Urinary bladder (tissue), 4 donors: ENCODE results near the gene ZNF622. TPM values are rescaled to one million over a fixed set of nuclear protein-coding genes. Genes with fewer than 3 reads are reported as not detected.
A peak's percentile ranks its signal among the peaks of the same experiment; 100 is the strongest.
"Not testable (repeated sequence)": the region's sequence is repeated elsewhere in the genome, so short reads cannot be mapped to it uniquely, and the experiment has no call there.

ENCODE experiments used
- DNase-seq: peaks from one replicate; pipeline ENCODE4 v3.0.0-alpha.2; 2015; ENCODE audit errors: extremely low spot score
- H3K27ac ChIP-seq: one replicate; pipeline ENCODE4 v1.5.1; 2013; ENCODE audit warnings: low read depth, mild to moderate bottlenecking, moderate library complexity
- H3K36me3 ChIP-seq: one replicate; pipeline ENCODE4 v1.6.1; 2013; ENCODE audit warnings: mild to moderate bottlenecking, moderate library complexity; ENCODE audit not compliant: insufficient read depth
- H3K4me1 ChIP-seq: one replicate; pipeline ENCODE4 v1.6.1; 2013; ENCODE audit warnings: mild to moderate bottlenecking, moderate library complexity; ENCODE audit not compliant: insufficient read depth
- H3K4me3 ChIP-seq: one replicate; pipeline ENCODE4 v1.5.1; 2013; ENCODE audit warnings: low read depth, low read length
- WGBS: extraction: QIAGEN DNeasy Blood & Tissue Kit; methylation state at CpG from one replicate; pipeline ENCODE4 v1.1.7; 2013; 5-methylcytosine and 5-hydroxymethylcytosine counted together
- polyA plus RNA-seq: library from polyadenylated mRNA; stranded (reverse); fragments of 200-250 nt; gene quantifications from one replicate; pipeline ENCODE4 v1.2.3, GENCODE V29; 2013
- total RNA-seq: library from RNA; depleted of rRNA; stranded (reverse); fragments of >200 nt; gene quantifications from one replicate; pipeline ENCODE4 v1.2.3, GENCODE V29; 2014
- donor health status: healthy with polysubstance abuse.
- donor health status: healthy.

Gene ZNF622
- total and polyA plus RNA-seq, 2 donors = 18.1 to 31.4 TPM

DNA sequence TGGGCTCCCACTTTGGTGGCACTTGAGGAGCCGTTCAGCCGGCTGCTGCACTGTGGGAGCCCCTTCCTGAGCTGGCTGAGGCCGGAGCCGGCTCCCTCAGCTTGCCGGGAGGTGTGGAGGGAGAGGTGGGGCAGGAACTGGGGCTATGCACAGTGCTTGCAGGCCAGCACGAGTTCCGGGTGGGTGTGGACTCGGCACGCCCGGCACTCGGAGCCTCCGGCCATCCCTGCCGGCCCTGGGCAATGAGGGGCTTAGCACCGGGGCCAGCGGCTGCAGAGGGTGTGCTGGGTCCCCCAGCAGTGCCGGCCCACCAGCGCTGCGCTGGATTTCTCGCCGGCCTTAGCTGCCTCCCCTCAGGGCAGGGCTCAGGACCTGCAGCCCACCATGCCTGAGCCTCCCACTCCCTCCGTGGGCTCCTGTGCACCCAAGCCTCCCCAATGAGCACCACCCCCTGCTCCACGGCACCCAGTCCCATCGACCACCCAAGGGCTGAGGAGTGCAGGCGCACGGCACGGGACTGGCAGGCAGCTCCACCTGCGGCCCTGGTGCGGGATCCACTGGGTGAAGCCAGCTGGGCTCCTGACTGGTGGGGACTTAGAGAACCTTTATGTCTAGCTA lies 29.4 kb downstream of the ZNF622 start:
- WGBS = 90% methylated on average over 28 of the region's 28 CpGs

DNA sequence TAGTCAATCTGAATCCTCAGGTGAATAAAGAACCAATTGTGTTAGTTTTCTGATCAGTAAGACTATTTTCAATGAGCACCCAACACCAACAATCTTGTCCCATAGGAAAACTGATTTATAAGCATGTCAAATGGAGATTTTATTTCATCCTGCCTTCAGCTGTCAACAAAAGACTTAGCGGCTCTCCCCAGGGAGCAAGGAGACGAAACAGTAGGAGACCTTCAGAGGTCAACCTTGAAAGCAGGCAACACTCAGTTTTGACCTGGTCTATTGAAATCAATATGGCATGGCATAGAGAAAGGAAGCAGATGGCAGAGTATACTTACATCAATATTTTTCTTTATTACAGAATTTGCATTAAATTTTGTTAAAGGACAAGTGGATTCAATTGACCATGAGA lies 34.1 kb downstream of the ZNF622 start:
- Histone ChIP-seq H3K4me3 (no peak overlapping the region), H3K36me3 (no peaks in the 10 kb centered on the region), H3K4me1 (no peaks in the 10 kb centered on the region), H3K27ac (no peak overlapping the region)
- 64% methylated on average over 2 of the region's 2 CpGs for WGBS
- no peak for DNase-seq

More for the DNA sequence above, 29.4 kb downstream of the ZNF622 start:
- not testable (repeated sequence) for H3K4me1 ChIP-seq, H3K27ac ChIP-seq, DNase-seq, H3K4me3 ChIP-seq, H3K36me3 ChIP-seq

DNA sequence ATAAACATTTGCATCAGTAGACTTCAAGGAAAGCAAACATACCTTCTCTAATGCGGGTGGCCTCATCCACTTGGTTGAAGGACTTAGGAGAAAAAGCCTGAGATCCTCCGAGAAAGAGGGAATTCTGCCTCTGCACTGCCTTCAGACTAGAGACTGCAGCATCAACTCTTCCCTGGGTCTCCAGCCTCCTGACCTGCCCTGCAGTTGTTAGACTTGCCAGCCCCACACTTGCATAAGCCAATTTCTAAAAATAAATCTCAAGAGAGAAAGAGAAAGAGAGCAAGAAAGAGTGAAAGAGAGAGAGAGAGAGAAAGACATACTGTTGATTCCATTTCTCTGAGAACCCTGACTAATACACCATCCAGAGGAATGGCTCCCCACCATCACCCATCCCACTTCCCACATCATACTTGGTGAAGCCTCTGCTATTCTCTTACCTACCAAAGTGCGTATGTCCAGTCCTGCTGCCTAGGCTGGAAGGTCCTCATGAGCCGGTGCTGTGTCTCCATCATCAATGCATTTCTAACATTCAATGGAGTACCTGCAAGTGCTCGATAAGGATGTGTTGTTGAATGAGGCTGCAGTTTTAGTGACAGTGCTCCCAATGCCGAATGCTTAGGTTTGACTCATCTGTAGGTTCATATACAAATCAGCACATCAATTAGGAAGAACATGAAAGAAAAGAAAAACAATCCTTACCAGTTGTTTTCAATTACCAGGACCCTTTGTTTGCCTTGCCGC lies 35.1 kb downstream of the ZNF622 start:
- 86% methylated on average over 7 of the region's 7 CpGs for WGBS

DNA sequence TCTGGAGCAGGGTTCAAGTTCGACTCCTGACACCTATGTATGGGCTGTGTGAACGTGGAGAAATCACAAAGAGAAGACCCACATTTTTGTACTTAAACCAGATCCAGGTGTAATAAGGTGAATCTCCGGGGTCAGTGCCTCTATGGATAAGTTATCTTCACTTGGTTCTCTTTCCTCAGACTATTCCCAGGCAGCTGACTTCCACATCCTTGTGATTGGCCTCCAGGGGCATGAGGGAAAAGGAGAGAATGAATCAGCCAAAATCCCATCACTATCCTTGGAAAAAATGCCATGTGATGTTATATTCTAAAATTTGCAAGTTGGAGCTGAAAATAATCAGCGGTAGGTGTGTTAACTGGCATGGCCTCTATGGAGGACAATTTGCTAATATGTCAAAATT lies 37.2 kb downstream of the ZNF622 start:
- 81% methylated on average over 4 of the region's 4 CpGs for WGBS
- Histone ChIP-seq H3K4me1 (no peaks in the 10 kb centered on the region), H3K4me3 (no peak overlapping the region), H3K36me3 (no peaks in the 10 kb centered on the region), H3K27ac (no peak overlapping the region)
- DNase-seq = no peak

More for the DNA sequence above, 35.1 kb downstream of the ZNF622 start:
- Histone ChIP-seq H3K36me3 (no peaks in the 10 kb centered on the region), H3K27ac (no peak overlapping the region), H3K4me3 (no peak overlapping the region), H3K4me1 (no peaks in the 10 kb centered on the region)
- DNase-seq = no peak

DNA sequence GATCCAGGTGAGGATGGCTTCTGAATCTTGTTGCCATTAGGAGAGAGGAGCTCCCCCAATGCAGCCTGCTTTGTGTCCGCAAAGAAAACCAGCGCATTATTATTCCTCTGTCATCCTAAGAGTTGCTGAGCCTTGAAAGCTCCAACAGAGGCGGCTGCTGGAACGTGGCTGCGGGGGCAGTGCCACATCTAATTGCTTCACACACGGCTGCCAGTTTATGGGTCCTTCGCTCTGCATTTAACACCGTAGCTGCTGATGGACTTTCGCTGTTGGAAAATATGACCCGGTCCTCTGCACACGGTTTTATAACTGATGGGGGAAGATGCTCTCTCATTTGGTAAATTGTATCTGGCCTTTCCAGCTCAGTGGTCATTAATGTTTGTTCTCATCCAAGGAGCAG lies 38.0 kb downstream of the ZNF622 start:
- Histone ChIP-seq H3K36me3 (no peaks in the 10 kb centered on the region), H3K27ac (no peak overlapping the region), H3K4me1 (no peaks in the 10 kb centered on the region), H3K4me3 (no peak overlapping the region)
- DNase-seq = no peak
- WGBS = 27% methylated on average over 11 of the region's 11 CpGs

DNA sequence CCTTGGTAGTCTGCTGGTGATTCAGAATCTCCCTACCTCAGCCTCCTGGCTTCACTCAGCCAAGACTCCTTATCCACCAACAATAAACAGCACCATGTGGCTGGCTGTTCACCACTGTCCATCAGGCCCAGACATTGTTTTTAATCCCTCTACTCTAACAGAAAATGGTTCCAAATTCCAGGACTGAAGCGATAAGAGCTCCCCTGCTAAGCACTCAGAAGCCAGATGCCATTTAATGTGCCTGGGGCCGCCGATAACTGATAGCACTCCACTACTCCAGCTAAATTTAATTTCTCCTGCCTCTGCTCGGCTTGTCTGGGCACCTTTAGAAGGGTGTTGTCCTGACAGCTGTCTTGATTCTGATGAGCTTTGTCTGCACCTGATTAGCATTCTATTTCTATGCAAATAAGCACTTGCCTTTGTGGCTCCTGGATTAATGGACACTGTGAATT lies 47.1 kb downstream of the ZNF622 start:
- 24% methylated on average over 4 of the region's 4 CpGs for WGBS
- Histone ChIP-seq H3K27ac (no peak overlapping the region), H3K4me1 (no peaks in the 10 kb centered on the region), H3K36me3 (no peaks in the 10 kb centered on the region), H3K4me3 (no peak overlapping the region)
- peak; percentile 20 for DNase-seq

DNA sequence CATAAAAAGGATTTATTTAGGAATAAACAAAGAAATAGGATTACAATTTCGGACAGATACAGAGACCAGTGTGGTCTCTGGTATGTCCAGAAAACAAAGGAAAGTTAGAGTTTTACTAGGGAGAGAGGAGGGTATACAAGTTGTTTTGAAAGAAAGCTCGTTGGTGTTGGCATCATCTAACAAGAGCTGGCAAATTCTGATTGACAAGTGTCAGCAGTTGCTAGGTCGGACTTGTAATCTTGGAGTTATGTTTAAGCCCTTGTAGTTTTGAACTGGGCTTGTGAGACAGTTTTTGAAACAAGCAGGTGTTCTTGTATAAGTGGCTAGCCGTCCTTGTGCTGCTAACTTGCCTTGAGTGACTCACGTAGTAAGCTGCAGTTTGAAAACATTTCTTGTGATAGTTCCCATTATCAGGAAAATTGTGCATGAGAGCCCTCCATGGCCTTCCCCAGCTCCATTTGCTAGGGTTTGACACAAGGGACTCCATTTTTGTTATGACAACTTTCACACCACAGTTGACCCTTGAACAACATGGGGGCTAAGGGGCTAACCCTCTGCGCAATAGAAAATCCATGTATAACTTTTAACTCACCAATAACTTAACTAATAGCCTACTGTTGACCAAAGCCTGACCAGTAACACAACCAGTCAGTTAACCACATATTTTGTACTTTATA lies 48.1 kb downstream of the ZNF622 start:
- WGBS = 85% methylated on average over 6 of the region's 6 CpGs
- no peak overlapping the region for H3K4me3 ChIP-seq
- DNase-seq = no peak

DNA sequence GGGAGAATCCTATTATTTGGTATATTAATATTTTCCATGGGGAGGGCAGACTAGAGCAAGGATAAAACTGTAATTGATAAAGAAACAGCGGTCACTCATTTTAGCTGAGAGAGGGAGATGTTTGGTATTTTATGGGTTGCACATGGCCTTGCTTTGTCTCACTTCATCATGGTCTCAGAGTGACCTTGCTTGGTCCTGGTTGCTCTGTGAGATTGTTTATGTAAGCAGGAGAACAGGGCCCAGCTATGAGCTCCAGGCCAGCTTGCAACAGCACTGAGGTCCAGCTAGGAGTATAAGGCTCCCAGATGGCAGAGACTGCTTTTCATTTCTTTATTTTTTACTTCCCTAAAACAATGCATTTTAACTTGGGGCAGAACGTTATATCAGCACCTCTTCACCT lies 50.7 kb downstream of the ZNF622 start:
- WGBS = 83% methylated on average over 2 of the region's 2 CpGs
- no peaks in the 10 kb centered on the region for H3K4me1 ChIP-seq
- no peak overlapping the region for H3K4me3 ChIP-seq
- no peaks in the 10 kb centered on the region for H3K36me3 ChIP-seq
- no peak overlapping the region for H3K27ac ChIP-seq
- DNase-seq = no peak

More for the DNA sequence above, 48.1 kb downstream of the ZNF622 start:
- H3K27ac ChIP-seq = no peak overlapping the region
- H3K36me3 ChIP-seq = no peaks in the 10 kb centered on the region
- H3K4me1 ChIP-seq = no peaks in the 10 kb centered on the region

DNA sequence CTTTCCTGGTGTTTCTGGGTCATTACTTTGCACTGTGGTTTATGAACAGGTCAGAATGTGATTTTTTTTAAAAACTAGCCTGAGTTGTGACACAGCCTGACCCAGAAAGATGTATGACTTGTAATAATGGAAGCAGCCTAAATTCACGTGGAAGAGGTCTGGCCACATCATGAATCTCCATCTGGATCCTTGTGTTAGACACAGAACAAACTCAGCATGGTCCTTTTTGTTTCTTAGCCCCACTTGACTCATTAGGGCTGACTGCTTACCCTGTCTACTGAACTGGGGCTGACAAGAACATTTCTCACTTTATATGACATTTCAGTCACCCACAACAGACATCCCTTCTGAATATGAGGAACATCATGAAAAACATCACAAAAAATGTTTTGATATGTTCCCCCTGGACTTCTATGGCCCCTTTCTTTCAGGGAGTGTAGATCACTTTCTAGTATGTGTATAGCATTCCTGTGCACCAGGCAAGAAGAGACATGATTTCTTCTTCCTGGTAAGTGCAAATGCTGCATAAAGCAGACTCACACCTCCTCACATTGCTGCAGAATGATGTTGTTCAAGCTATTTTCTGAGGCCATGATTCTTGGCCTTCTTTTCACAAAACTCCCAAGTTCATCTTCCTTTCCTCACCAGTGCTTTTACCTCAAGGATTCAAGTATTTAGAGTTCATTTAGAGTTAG lies 52.3 kb downstream of the ZNF622 start:
- no peak overlapping the region for H3K4me3 ChIP-seq

DNA sequence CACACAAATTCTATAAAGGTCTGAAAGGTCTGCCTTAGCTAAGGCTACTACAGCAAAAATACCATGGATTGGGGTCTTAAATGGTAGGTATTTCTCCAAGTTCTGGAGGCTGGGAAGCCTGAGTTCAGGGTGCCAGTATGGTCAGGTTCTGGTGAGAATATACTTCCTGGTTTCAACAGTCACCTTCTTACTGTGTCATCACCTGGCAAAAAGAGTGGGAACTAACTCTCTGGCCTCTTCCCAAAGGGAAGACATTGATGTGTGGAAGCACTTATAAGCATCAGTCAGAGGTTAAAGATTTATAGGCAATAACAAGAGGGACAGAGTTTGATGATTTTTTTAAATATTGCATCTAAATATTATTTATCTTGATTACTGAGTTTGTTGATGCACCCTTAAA lies 53.0 kb downstream of the ZNF622 start:
- DNase-seq = no peak
- Histone ChIP-seq H3K36me3 (no peaks in the 10 kb centered on the region), H3K4me1 (no peaks in the 10 kb centered on the region), H3K27ac (no peak overlapping the region), H3K4me3 (no peak overlapping the region)

More for the DNA sequence above, 52.3 kb downstream of the ZNF622 start:
- no peaks in the 10 kb centered on the region for H3K36me3 ChIP-seq
- 64% methylated on average over 1 of the region's 1 CpG for WGBS
- no peaks in the 10 kb centered on the region for H3K4me1 ChIP-seq
- H3K27ac ChIP-seq = no peak overlapping the region
- no peak for DNase-seq

DNA sequence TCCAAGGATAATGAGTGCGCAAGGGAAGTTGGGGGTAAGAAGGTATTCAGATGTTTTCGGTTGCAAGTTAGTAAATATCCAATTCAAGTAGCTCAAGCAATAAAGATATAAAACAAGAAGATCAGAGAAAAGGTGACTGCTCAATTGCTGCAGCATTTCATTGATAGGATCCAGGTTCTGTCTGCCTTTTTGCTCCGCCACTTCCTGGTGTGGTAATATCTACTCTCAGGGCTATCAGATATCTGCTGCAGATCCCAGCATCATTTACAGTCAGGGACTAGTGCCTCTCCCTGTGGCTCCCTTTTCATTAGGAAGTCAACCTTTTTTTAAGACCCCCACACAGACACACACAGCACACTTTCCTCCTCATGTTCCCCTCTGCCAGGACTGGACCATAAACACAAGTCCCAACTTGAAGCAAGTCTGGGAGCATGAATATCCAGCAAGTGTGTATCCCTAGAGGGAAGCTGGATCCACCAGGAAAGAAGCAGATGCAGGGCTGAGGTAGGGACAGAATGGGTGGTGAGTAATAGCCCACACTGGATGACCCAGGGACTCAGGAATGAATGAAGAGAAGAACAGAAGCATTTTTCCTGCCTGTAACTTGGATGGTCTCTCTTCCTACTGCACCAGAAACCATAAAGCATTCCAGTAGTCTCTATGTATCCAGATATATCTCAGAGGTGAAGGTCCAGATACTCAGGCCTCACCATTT lies 53.7 kb downstream of the ZNF622 start:
- no peaks in the 10 kb centered on the region for H3K4me1 ChIP-seq
- H3K4me3 ChIP-seq = no peak overlapping the region
- WGBS = 61% methylated on average over 3 of the region's 3 CpGs
- no peak for DNase-seq
- H3K36me3 ChIP-seq = no peaks in the 10 kb centered on the region
- H3K27ac ChIP-seq = no peak overlapping the region

DNA sequence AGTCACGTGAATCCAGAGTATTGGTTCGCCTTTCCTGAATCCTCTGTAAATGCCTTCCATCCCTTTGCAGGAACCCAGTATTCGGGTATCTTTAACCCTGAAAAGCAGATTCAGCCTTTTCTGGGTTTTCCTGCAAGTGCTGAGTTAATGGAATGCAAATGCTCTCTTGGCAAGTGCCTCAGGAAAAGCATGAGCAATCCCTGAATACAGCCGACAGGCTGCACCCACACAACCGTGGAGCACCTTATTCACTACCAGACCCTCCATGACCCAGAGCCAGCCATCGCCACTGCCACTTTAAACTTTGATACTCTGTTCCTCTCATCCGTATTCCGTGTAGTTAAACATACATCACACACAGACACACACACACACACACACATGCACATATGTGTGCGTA lies 54.4 kb downstream of the ZNF622 start:
- H3K4me3 ChIP-seq = no peak overlapping the region

DNA sequence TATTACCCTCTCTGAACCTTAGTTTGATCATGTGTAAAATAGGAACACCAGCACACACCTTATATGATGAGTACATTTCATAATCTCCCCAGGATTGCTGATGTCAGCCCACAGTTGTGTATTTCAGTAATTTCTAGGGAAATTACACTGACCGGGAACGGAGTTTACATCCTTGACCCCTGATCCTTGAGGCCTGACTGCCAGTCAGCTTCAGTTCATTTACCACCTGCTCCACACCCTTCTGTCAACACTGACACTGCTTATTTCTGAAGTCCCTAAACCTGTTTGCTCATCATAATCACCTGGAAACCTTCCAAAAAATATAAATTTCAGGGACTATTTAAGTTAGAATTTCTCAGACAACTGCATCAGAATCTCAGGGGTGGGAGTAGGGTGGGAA lies 55.3 kb downstream of the ZNF622 start:
- Histone ChIP-seq H3K4me3 (no peak overlapping the region), H3K27ac (no peak overlapping the region), H3K4me1 (no peaks in the 10 kb centered on the region), H3K36me3 (no peaks in the 10 kb centered on the region)
- WGBS = 75% methylated on average over 2 of the region's 2 CpGs
- DNase-seq = no peak

More for the DNA sequence above, 54.4 kb downstream of the ZNF622 start:
- no peak for DNase-seq
- Histone ChIP-seq H3K4me1 (no peaks in the 10 kb centered on the region), H3K27ac (no peak overlapping the region), H3K36me3 (no peaks in the 10 kb centered on the region)
- 76% methylated on average over 9 of the region's 9 CpGs for WGBS
